ENCODE measurements around the gene DNMT3A. TPM values are rescaled to one million over a fixed set of nuclear protein-coding genes. Genes with fewer than 3 reads are reported as not detected.

DNMT3A gene
- total and polyA plus RNA-seq, 3 experiments from 2014 or later, result 19.4 to 80.7 (median 77.9) TPM

DNA sequence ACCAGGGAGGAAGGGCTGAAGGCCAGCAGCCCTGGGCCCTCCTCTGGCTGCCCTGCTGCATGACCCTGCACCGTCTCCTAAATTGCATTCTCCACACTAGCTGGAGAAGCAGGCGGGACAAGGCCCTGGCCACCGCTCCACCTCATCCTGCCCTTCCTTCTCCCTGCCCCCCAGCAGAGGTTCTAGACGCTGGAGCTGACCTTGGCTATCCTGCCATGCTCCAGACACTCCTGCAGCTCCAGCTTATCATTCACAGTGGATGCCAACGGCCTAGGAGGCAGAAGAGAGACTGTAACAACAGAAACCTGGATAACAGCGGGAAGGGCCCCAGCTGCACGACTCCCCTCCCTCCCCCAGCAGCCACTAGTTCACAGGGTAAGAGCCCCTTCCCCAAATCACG lies 105.0 kb downstream of the DNMT3A start:
- ChIA-PET POLR2A (interaction anchor here (0.7 kb wide), 1 partner anchor 72 kb away, joined by 6 read pairs; no protein-coding TSS in a partner anchor), CTCF (interaction anchor here (1.0 to 1.7 kb wide), 3 partner anchors 8 to 125 kb away, joined by 3 to 4 read pairs (median 4); no protein-coding TSS in a partner anchor)
- Histone ChIP-seq H3K36me3 (ENCODE audit: insufficient read depth, low read length) (peaks cover 54% of the 10 kb centered on the region), H3K27ac (ENCODE audit: low read depth, low read length) (no peak overlapping the region), H3K9me3 (ENCODE audit: low read length) (no peaks in the 10 kb centered on the region), H3K27me3 (ENCODE audit: insufficient read depth, low read length, poor library complexity, severe bottlenecking) (no peaks in the 10 kb centered on the region), H3K4me1 (ENCODE audit: insufficient read depth, low read length) (no peaks in the 10 kb centered on the region), H3K4me3 (ENCODE audit: low read length) (no peak overlapping the region)
- H3K36me3 Mint-ChIP-seq, result peaks cover 0 to 94% (median 11%) of the 10 kb centered on the region in 3 donors
- no peak for DNase-seq
- no peak overlapping the region for H3K4me3 Mint-ChIP-seq
- H3K27me3 Mint-ChIP-seq, result peaks cover 0 to 1% of the 10 kb centered on the region in 2 donors
- no peak overlapping the region for H3K27ac Mint-ChIP-seq
- H3K4me1 Mint-ChIP-seq, result peaks cover 0 to 1% (median 0%) of the 10 kb centered on the region in 3 donors
- no peaks in the 10 kb centered on the region for H3K9me3 Mint-ChIP-seq

DNA sequence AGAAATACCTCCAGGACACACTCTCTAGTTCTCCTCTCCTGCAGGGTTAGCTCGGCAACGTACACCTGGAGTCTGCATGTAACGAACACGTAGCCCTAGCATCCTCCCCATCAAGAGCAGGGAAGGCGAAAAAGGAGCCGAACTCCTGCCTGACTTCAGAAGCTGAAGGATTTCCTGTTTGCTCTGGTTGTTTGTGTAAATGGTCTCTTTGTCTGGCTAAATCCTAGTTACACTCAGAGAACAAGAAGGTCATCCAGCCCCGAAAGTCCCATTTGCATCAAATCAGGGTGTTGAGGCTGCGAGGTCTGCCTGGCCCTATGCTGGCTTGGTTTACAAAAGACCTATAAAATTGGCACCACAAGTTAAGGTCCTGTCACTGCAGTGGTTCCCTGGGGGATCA lies 107.0 kb downstream of the DNMT3A start:
- Mint-ChIP-seq H3K4me3 (no peak overlapping the region), H3K27me3 (peaks cover 0 to 1% of the 10 kb centered on the region in 2 donors), H3K36me3 (peaks cover 0 to 77% (median 11%) of the 10 kb centered on the region in 3 donors), H3K9me3 (no peaks in the 10 kb centered on the region), H3K27ac (no peak overlapping the region), H3K4me1 (no peaks in the 10 kb centered on the region)
- peaks cover 34% of the 10 kb centered on the region for H3K36me3 ChIP-seq (ENCODE audit: insufficient read depth, low read length)
- ChIA-PET CTCF (no interaction called here), POLR2A (no interaction called here)
- H3K27me3 ChIP-seq (ENCODE audit: insufficient read depth, low read length, poor library complexity, severe bottlenecking), result no peaks in the 10 kb centered on the region
- no peak overlapping the region for H3K4me3 ChIP-seq (ENCODE audit: low read length)
- no peaks in the 10 kb centered on the region for H3K4me1 ChIP-seq (ENCODE audit: insufficient read depth, low read length)
- DNase-seq, result no peak
- H3K9me3 ChIP-seq (ENCODE audit: low read length), result no peaks in the 10 kb centered on the region
- H3K27ac ChIP-seq (ENCODE audit: low read depth, low read length), result no peak overlapping the region

DNA sequence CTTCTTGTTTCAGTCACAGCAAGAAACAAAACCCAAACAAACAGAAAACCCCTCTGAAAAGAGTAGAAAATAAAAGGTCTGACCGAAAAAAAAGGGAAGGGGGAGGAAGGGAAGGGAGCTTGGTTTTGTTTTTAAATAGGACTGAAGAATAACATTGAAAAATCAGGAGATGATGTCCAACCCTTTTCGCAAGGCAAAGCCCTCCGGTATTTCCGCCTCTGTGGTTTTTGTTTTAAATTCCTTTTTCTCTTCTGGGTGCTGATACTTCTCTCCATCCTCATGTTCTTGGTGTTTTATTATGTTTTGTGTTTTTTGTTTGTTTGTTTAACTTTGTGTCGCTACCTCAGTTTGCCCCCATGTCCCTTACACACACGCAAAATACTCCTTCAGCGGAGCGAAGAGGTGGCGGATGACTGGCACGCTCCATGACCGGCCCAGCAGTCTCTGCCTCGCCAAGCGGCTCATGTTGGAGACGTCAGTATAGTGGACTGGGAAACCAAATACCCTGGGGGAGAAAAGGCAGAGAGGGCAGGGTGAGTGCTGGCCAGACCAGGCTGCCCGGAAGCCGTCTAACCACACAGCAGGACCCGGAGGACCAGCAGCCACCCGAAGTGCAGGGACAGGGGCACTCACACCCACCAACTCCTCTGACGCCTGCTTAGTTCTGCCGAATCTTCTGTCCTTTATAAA lies 107.7 kb downstream of the DNMT3A start:
- Mint-ChIP-seq H3K27me3 (peaks cover 0 to 1% of the 10 kb centered on the region in 2 donors), H3K9me3 (no peaks in the 10 kb centered on the region), H3K27ac (peak overlapping the region in 1 of 8 donors; percentile 87), H3K4me1 (peaks cover 0 to 4% (median 2%) of the 10 kb centered on the region in 3 donors), H3K4me3 (no peak overlapping the region), H3K36me3 (peaks cover 0 to 70% (median 11%) of the 10 kb centered on the region in 3 donors)
- H3K27me3 ChIP-seq (ENCODE audit: insufficient read depth, low read length, poor library complexity, severe bottlenecking), result no peaks in the 10 kb centered on the region
- H3K4me1 ChIP-seq (ENCODE audit: insufficient read depth, low read length), result peaks cover 2% of the 10 kb centered on the region
- ChIA-PET CTCF (no interaction called here), POLR2A (no interaction called here)
- H3K4me3 ChIP-seq (ENCODE audit: low read length), result no peak overlapping the region
- H3K36me3 ChIP-seq (ENCODE audit: insufficient read depth, low read length), result peaks cover 28% of the 10 kb centered on the region
- no peak overlapping the region for H3K27ac ChIP-seq (ENCODE audit: low read depth, low read length)
- no peaks in the 10 kb centered on the region for H3K9me3 ChIP-seq (ENCODE audit: low read length)
- DNase-seq, result no peak

DNA sequence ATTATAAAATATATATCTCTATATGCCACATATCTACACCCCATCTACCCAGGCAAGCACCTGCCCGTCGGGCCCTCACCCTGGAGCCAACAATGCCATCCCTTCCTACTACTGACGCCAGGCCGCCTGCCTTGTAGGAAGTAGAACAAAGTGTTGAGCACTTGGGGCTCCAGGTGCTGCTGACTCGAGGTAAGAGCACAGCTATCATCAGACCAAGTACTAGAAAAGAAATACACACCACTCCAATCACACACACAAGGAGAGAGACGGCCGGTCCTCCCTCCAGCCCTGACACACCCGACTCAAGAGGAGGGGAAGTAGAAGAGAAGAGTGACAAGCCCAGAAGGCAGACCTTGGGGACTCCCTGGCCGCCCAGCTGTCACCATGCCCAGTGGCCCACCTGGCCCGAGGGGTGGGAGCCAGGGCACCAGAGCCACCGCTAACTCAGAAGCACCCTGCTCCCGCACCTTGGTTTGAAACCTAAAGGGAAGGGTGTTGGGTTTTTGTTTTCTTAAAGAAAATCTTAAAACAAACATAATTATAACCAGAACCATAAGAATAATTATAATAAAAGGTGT lies 109.4 kb downstream of the DNMT3A start:
- H3K4me1 Mint-ChIP-seq, result peaks cover 0 to 10% (median 4%) of the 10 kb centered on the region in 3 donors
- H3K27ac ChIP-seq (ENCODE audit: low read depth, low read length), result no peak overlapping the region
- H3K4me1 ChIP-seq (ENCODE audit: insufficient read depth, low read length), result peaks cover 7% of the 10 kb centered on the region
- H3K27me3 ChIP-seq (ENCODE audit: insufficient read depth, low read length, poor library complexity, severe bottlenecking), result no peaks in the 10 kb centered on the region
- no peak for DNase-seq
- H3K4me3 ChIP-seq (ENCODE audit: low read length), result no peak overlapping the region
- H3K9me3 Mint-ChIP-seq, result no peaks in the 10 kb centered on the region
- no peak overlapping the region for H3K4me3 Mint-ChIP-seq
- no peaks in the 10 kb centered on the region for H3K27me3 Mint-ChIP-seq
- POLR2A ChIA-PET, result no interaction called here
- H3K36me3 Mint-ChIP-seq, result peaks cover 0 to 54% (median 10%) of the 10 kb centered on the region in 3 donors
- no peaks in the 10 kb centered on the region for H3K9me3 ChIP-seq (ENCODE audit: low read length)
- H3K27ac Mint-ChIP-seq, result peak overlapping the region in 2 of 8 donors; percentile 47 to 61
- CTCF ChIA-PET, result no interaction called here
- H3K36me3 ChIP-seq (ENCODE audit: insufficient read depth, low read length), result peaks cover 16% of the 10 kb centered on the region

DNA sequence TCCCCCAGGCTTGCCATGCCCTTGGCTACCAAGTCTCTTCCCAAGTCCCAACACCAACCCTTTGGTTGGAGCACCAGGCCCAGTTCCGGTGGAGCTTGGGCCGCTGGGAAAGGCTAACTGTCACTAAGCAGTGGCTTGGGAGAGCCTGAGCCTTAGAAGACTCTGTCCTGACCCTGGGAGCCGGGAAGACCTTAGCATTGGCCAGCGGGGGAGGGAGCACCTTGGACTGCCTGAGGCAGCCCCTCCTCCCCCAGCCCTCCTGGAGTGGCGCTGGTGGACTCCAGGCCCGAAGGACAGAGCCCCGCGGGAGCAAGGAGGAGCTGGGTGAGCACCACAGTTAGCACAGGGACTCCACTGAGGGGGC lies 110.8 kb downstream of the DNMT3A start:
- ChIA-PET CTCF (no interaction called here), POLR2A (no interaction called here)
- peaks cover 0 to 41% (median 6%) of the 10 kb centered on the region in 3 donors for H3K36me3 Mint-ChIP-seq
- H3K4me1 ChIP-seq (ENCODE audit: insufficient read depth, low read length), result peaks cover 7% of the 10 kb centered on the region
- no peak overlapping the region for H3K4me3 ChIP-seq (ENCODE audit: low read length)
- H3K4me3 Mint-ChIP-seq, result no peak overlapping the region
- no peak overlapping the region for H3K27ac ChIP-seq (ENCODE audit: low read depth, low read length)
- no peak overlapping the region for H3K27ac Mint-ChIP-seq
- H3K4me1 Mint-ChIP-seq, result peaks cover 0 to 13% (median 4%) of the 10 kb centered on the region in 3 donors
- peaks cover 8% of the 10 kb centered on the region for H3K36me3 ChIP-seq (ENCODE audit: insufficient read depth, low read length)
- no peaks in the 10 kb centered on the region for H3K27me3 ChIP-seq (ENCODE audit: insufficient read depth, low read length, poor library complexity, severe bottlenecking)
- no peaks in the 10 kb centered on the region for H3K9me3 Mint-ChIP-seq
- no peaks in the 10 kb centered on the region for H3K9me3 ChIP-seq (ENCODE audit: low read length)
- no peak for DNase-seq
- H3K27me3 Mint-ChIP-seq, result no peaks in the 10 kb centered on the region

DNA sequence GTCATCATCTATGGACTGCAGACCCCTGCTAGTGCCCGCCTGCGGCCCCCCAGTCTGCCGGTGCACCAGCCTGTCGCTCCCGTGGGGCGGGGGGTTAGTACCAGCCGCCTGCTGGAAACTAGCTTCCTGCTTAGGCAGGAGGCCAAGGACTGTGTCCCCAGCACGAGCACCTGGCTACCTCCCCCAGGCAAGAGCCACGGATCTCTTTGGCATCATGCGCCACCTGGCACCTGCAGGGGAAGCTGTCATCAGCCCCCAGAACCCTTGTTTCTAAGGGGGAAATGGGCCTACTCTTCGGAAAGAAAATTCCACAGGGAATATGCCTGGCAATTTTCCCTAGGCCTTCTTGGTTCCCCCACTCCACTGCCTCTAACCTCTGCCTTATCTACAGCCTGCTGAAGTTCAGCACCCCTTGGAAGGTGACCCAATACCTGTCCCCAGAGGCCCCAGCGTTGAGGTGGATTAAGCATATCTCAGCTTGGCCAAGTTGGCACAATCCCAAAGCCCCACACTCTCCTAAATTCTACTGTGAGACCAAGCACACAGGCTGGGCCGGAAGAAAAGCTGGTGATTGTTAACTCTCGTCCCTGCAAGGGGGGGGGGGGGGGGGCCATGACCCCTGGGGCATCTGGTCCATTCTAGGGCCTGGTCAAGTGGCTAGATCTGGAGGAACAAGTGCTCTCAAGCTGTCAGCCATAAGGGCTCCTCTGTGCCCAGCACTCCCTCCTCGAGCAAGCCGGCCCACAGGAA lies 111.4 kb downstream of the DNMT3A start:
- no peaks in the 10 kb centered on the region for H3K9me3 Mint-ChIP-seq
- POLR2A ChIA-PET, result no interaction called here
- no peak for DNase-seq

DNA sequence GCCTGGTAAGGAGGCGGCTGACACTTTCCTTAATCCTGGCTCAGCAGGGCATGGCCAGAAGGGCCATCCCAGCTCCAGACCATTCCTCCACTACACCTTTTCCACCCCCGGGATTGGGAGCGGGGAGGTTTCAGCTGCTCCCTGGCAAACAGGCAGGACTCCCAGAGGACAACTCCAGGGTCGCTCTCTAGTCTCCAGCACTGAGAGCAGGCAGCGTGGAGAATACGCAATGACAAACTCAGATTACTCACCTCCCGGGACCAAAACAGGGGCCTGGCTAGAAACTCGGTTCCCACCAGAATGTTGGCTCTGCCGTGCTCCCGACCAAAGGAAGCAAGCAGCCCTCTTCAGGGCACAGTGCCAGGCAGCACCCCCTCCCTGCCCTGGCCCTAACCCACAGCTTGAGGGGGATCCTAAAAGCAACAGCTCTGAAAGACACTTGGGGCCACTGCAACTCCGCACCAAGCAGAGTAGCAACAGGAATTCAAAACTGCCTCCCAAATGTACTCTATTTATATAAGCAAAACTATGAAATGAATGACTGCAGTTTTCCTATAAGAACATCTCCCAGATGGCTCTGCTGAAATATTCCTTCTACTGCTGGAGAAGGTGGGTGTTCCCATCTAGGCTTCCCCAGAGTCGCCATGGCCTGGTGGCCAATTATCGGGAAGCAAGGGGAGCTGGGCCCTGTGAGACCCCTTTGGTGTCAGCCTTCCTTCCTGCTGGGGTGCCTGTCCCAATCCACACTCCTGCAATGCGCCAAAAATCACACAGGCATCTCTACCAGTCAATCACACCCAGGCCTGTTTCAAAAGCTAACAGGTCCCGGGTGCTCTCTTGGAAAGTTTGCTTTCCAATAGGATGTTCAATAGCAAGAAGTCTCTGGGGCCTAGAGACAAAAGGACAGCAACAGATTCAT lies 112.2 kb downstream of the DNMT3A start:
- Histone ChIP-seq H3K27me3 (ENCODE audit: insufficient read depth, low read length, poor library complexity, severe bottlenecking) (no peaks in the 10 kb centered on the region), H3K9me3 (ENCODE audit: low read length) (no peaks in the 10 kb centered on the region), H3K36me3 (ENCODE audit: insufficient read depth, low read length) (peaks cover 4% of the 10 kb centered on the region), H3K27ac (ENCODE audit: low read depth, low read length) (no peak overlapping the region), H3K4me3 (ENCODE audit: low read length) (no peak overlapping the region), H3K4me1 (ENCODE audit: insufficient read depth, low read length) (peaks cover 7% of the 10 kb centered on the region)
- DNase-seq, result no peak
- peak overlapping the region in 6 of 8 donors; percentile 6 to 98 (median 46) for H3K27ac Mint-ChIP-seq
- H3K27me3 Mint-ChIP-seq, result no peaks in the 10 kb centered on the region
- no peaks in the 10 kb centered on the region for H3K9me3 Mint-ChIP-seq
- peaks cover 0 to 13% (median 4%) of the 10 kb centered on the region in 3 donors for H3K4me1 Mint-ChIP-seq
- ChIA-PET CTCF (interaction anchor here (1.3 to 2.4 kb wide), 4 partner anchors 13 to 63 kb away, joined by 3 to 10 read pairs (median 6); no protein-coding TSS in a partner anchor), POLR2A (no interaction called here)
- H3K36me3 Mint-ChIP-seq, result peaks cover 0 to 29% (median 6%) of the 10 kb centered on the region in 3 donors
- no peak overlapping the region for H3K4me3 Mint-ChIP-seq

More for the DNA sequence above, 111.4 kb downstream of the DNMT3A start:
- peaks cover 8% of the 10 kb centered on the region for H3K36me3 ChIP-seq (ENCODE audit: insufficient read depth, low read length)
- peaks cover 0 to 13% (median 4%) of the 10 kb centered on the region in 3 donors for H3K4me1 Mint-ChIP-seq
- H3K27ac Mint-ChIP-seq, result peak overlapping the region in 1 of 8 donors; percentile 8
- no peaks in the 10 kb centered on the region for H3K27me3 ChIP-seq (ENCODE audit: insufficient read depth, low read length, poor library complexity, severe bottlenecking)
- no peak overlapping the region for H3K4me3 Mint-ChIP-seq
- peaks cover 0 to 36% (median 6%) of the 10 kb centered on the region in 3 donors for H3K36me3 Mint-ChIP-seq
- H3K4me1 ChIP-seq (ENCODE audit: insufficient read depth, low read length), result peaks cover 7% of the 10 kb centered on the region
- H3K27ac ChIP-seq (ENCODE audit: low read depth, low read length), result no peak overlapping the region
- no peak overlapping the region for H3K4me3 ChIP-seq (ENCODE audit: low read length)
- no peaks in the 10 kb centered on the region for H3K27me3 Mint-ChIP-seq
- CTCF ChIA-PET, result no interaction called here
- H3K9me3 ChIP-seq (ENCODE audit: low read length), result no peaks in the 10 kb centered on the region

All from CD8-positive, alpha-beta memory T cell (primary cell).